GM19438 (cell line): ENCODE results near the gene BCAS2.

Experiments used
- ATAC-seq: cut with Tn5 transposase; IDR thresholded peaks from one replicate; pipeline ENCODE4 v1.9.1; 2021; ENCODE audit warnings: low read depth; ENCODE audit not compliant: unreplicated experiment

Gene BCAS2

DNA sequence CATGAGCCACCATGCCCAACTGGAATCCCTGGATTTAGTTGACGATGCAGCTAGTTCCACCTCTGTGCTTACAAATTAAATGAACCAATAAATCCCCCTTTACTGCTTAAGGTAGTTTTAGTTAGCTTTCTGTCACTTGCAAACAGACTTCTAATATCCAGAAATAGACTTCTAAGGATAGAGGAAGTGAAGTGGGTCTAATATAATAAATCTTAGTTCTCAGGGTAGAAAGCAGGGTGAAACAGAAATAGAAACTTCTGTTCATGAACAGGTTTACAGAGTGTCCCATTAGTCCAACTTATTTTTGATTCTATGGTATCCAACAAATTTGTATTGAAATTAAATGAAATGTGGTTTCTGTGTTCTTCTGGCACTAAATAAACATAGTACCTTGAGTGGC, 20.1 kb downstream of the BCAS2 start:
- no peak for ATAC-seq

GRCh38 chr1:114559356-114559755, 22.1 kb downstream of the BCAS2 start:
- ATAC-seq, result no peak

DNA sequence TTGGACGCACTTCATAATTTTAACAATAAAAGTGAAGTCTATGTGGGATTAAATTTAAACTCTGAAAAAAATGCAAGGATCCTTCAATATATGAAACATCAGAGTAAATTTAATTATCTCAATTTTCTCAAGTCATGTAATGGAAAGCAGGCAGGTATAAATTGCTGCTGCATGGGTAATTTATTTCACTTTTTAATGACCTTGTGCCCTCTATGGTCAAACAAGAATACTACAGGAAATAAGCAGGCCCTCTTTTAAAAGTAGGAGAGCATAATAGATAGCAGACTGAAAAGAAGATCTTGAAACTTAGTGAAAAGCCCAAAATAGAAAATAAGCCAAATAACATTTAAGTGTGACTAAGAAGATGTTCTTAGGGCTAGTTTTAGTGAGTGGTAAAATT, 22.9 kb downstream of the BCAS2 start:
- no peak for ATAC-seq

DNA sequence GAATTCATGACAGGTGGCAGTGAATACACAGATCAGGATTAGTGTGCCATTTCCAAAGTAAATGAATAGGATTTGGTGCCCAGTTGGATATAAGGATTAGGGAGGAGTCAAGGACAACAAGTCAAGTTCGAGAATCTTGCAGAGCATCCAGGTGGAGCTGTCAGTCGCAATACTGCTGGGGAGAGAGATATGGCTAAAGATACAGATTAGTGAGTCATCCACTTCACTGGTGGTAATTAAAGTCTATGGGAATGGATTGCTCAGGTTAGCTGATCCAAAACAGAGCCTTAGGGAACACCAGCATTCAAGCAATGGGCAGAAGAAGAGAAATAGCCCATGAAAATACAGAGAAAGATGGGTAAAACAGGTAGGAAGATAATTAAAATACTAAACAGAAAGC, 26.8 kb downstream of the BCAS2 start:
- no peak for ATAC-seq

DNA sequence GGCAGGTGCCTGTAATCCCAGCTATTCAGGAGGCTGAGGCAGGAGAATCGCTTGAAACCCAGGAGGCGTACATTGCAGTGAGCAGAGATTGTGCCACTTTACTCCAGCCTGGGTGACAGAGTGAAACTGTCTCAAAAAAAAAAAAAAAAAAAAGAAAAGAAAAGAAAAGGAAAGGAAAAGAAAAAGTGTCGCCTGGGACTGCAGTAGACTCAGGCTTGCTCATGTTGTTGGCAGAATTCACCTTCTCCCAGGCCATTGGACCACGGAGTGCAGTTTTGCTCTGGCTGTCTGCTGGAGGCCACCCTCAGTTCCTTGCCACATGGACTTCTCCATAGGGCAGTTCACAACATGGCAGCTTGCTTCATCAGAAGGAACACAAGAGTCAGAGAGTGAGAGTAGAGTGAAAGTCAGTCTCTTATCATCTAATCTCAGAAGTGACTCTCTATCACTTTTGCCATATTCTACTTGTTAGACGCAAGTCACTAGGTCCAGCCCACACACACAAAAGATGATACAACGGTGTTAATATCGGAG, 29.2 kb downstream of the BCAS2 start:
- no peak for ATAC-seq

DNA sequence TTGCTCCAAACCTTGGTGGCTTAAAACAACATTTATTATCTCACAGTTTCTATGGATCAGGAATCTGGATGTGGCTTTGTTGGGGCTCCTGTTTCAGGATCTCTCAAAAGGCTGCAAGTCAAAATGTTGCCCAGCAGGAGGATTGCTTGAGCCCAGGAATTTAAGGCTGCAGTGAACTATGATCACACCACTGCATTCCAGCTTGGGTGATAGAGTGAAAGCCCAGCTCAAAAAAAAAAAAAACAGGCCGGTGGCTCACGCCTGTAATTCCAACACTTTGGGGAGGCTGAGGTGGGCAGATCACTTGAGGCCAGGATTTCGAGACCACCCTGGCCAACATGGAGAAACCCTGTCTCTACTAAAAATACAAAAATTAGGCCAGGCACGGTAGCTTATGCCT, 30.0 kb downstream of the BCAS2 start:
- no peak for ATAC-seq

DNA sequence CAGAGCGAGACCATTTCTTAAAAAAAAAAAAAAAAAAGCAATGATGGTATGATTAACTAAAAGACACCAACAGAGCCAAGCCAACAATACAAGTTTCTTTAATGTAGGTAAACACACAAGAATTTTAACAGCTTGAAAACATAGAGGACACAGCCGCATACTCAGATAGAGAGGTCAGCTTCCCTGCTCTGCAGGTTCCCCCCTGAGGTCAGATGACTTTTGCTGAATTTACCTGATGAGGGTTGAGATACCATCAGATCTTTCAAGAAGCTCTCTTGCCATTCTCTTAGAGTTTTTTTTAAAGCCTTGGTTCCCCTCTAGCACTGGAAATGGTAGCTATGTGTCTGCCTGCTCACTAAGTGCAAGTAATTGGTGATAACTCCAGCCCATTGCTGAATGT, 31.1 kb downstream of the BCAS2 start:
- no peak for ATAC-seq

GRCh38 chr1:114549137-114549536, 32.3 kb downstream of the BCAS2 start:
- ATAC-seq, result no peak

DNA sequence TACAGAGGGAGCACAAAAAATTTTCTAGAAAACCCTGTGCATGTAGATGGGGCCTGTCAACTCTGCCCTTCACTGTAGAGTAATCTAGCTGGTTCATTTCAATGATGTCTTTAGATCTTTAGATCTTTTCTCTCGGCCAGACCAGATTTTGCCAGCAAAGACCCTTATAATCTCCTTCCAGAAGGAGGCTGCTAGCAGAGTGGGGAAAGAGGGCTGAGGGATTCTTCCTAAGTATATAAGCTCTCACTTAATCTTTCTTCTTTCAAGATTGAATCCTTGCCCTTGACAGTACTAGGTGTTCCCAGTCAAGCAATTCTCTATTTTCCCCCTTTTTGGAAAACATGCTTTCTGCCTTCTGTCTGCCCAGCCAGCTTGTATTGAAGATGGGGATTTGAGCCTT, 34.3 kb downstream of the BCAS2 start:
- no peak for ATAC-seq

- ATAC-seq, result no peak
Measured at GRCh38 chr1:114545796-114546195, 35.6 kb downstream of the BCAS2 start.

DNA sequence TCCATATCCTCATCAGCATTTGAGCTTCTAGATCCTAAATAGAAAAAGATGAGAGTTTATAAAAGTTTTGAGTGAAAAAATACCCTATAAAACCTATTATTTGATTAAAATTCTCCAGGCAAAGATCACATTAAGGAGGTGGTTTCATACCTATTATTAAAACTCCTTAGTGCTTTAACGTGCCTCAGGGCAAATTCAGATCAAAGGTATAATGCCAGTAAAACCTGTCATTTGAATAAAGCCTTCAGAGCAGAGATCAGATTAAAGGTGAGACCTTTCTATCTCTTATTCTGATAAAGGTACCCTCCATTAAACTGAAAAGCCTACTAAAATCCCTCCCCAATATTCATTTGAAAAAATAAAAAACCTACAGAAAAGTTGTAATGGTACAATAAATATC, 36.1 kb downstream of the BCAS2 start:
- no peak for ATAC-seq

DNA sequence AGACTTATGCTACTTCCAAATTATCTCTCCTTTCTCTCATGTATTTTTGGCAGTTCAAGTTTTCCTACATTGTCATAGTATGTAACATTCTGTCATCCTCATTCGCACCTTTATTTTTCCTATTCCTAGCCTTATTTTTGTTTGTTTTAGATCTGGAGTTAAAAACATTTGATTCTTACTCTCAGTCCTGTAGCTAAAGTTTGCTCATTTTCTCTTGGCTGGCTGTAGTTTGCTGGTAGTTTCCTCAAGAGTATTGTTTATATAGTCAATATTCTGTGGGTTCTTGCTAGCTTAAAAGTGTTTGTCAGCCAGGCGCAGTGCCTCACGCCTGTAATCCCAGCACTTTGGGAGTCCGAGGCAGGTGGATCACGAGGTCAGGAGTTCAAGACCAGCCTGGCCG, 40.6 kb downstream of the BCAS2 start:
- no peak for ATAC-seq

DNA sequence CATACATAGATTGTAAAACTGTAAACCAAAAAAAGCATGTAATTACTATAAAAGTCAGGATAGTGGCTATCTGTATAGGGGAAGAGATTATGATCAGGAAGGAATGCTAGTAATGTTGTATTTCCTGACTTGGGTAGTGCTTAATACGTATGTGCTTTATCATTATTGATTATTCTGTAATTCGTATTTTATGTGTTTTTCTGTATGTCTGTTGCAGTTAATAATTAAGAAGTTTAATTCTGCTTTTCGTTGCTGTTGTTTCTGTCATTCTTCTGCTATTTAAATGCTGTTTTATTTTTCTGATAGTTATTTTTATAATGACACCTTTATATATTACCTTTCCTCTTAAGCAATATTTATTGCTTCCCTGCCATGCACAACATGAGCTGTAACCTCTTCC, 41.1 kb downstream of the BCAS2 start:
- no peak for ATAC-seq

DNA sequence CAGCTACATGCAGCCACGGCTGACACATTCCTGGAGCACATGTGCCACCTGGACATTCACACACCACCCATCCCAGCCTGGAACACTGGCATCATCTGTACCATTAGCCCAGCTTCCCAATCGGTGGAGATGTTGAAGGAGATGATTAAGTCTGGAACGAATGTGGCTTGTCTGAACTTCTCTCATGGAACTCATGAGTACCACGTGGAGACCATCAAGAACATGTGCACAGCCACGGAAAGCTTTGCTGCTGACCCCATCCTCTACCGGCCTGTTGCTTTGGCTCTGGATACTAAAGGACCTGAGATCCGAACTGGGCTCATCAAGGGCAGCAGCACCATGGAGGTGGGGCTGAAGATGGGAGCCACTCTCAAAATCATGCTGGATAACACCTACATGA, 45.4 kb downstream of the BCAS2 start:
- no peak for ATAC-seq

- no peak for ATAC-seq
Measured at GRCh38 chr1:114535401-114535800, 46.0 kb downstream of the BCAS2 start.

GRCh38 chr1:114531094-114531493, 50.3 kb downstream of the BCAS2 start:
- ATAC-seq, result no peak

- no peak for ATAC-seq
Measured at GRCh38 chr1:114530224-114530623, 51.2 kb downstream of the BCAS2 start.

- ATAC-seq, result no peak
Measured at GRCh38 chr1:114524944-114525343, 56.5 kb downstream of the BCAS2 start.

- no peak for ATAC-seq
Measured at GRCh38 chr1:114522264-114522575, 59.2 kb downstream of the BCAS2 start.

DNA sequence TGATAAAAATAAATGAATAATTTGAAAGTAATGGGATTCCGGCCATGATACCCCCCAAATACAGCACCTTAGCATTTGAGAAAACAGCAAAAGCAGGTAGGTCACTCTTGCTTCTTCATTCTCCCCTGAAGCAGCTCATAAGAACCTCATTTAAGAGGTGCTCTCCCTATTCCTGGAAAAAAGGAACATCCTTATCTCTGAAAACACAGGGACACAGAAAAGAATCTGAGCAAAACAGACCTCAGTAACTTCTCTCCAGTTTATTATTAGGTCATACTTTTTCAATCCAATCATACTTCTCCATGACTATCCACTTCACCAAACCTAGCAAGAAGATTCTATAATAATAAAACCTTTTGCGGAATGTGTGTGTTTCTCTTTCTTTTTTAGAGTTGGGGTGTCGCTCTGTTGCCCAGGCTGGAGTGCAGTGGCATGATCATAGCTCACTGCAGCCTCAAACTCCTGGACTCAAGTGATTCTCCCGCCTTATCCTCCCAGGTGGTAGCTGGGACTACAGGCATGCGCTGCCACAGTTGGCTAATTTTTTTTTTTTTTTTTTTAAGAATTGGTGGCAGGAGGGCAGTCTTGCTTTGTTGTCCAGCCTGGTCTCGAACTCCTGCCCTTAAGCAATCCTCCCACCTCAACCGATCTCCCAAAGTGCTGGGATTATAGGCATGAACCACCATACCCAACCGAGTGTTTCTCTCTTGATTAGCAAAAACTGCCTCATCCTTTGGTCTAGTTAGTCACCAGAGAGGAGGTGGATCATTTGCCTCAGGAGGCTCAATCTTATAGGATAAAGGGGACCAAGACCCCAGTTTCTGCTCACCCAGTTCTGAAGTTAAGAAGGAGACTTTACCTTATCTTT, 59.8 kb downstream of the BCAS2 start:
- ATAC-seq, result no peak
